NCI-H226 (cell line): ENCODE measurements around the gene NOTUM.
A peak's percentile ranks its signal among the peaks of the same experiment; 100 is the strongest.

Source experiments
- DNase-seq: peaks from one replicate; pipeline ENCODE4 v3.0.0-alpha.2; 2015

NOTUM gene

DNA sequence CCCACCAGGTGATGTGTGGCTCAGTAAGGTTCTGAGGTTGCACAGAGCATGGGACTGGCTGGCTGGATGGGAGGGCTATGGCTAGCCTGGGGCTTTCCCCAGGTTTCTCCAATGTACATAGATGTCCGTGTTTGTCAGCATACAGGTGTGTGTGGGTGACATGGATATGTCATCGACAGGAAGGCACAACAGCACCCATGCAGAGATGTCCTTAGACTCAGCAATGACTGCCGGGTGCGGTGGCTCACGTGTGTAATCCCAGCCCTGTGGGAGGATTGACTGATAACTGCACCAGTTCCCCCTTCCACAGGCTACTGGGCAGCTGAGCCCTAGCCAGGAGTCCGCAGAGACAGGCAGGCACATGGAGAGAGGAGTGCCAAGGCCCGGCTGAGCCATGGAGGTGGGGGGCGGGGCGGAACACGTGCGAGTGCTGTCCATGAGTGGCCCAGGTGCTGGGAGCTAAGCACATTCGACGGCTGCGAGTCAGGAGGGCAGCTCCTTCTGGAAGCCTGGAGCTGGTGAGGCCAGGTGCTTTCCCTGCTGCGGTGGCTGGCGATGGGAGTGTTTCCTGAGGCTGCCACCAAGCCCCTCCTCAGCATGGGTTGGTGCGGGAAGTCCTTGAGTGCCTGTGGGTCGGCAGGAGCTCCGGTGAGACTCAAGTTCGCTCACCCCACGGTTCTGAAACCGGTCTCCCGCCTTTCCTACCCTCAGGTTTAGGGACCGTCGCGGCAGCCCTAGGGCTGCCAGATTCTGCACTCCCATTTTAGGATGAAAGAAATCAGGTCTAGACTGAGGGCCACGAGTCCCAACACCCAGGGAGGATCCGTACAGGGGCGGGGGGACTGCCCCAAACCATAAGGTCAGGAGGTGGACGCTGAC, 15.6 kb upstream of the NOTUM start:
- DNase-seq: peak; percentile 38

GRCh38 chr17:81973432-81973831, 12.4 kb upstream of the NOTUM start:
- DNase-seq: no peak

- no peak for DNase-seq
These were observed 8.1 kb upstream of the NOTUM start for GRCh38 chr17:81968850-81969812.

GRCh38 chr17:81968396-81968745, 7.4 kb upstream of the NOTUM start:
- DNase-seq: no peak

DNA sequence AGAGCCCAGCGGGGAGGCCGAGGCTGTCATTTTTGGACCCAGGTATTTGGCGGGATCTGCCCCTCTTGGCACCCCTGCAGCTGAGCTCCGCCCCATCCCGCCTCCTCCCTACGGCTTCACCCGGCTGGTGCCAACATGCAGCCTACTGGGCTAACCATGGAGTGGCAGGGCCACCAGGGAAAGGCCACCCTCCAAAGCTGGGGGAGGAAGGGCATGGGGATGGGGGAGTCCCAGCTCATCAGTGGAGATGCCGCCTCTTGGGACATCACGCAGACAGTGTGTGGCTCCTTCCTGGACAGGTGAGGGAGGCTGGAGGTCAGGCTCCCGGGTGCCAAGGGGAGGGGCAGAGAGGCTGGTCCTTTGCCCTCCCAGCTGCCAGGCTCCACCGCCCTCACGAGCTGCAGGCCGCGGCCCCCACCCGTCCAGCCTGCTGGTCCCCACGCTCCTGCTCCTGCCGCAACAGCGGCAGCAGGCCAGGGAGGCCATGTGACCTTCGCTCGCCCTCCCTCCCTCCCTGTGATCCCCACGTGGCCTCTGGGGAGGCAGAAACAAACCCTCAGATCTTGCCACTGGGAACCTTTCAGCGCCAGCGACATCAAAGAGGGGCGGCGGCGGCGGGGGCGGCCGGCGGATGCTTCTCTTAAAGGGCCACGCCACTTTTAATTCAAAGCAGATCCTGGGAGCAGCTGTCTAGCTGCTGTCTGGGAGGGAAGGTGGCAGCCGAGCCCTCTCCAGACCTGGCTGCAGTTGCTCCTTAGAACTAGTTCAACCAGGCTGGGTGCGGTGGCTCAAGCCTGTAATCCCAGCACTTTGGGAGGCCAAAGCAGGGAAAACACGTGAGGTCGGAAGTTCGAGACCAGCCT, 6.8 kb upstream of the NOTUM start:
- no peak for DNase-seq

DNA sequence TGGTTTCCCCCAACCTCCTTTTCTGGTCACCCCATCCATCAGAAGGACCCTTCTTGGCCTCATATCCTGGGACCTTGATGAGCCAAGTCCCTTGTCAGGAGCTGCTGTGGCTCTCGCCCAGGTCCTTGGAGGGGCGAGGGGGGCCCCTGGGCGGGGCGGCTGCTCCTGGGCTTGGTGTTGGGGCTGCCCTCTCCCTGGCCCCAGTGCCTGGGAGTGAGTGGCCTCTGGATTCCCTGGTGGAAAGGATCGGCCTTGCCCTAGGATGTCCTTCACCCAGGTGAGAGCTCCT, 6.2 kb upstream of the NOTUM start:
- no peak for DNase-seq

DNA sequence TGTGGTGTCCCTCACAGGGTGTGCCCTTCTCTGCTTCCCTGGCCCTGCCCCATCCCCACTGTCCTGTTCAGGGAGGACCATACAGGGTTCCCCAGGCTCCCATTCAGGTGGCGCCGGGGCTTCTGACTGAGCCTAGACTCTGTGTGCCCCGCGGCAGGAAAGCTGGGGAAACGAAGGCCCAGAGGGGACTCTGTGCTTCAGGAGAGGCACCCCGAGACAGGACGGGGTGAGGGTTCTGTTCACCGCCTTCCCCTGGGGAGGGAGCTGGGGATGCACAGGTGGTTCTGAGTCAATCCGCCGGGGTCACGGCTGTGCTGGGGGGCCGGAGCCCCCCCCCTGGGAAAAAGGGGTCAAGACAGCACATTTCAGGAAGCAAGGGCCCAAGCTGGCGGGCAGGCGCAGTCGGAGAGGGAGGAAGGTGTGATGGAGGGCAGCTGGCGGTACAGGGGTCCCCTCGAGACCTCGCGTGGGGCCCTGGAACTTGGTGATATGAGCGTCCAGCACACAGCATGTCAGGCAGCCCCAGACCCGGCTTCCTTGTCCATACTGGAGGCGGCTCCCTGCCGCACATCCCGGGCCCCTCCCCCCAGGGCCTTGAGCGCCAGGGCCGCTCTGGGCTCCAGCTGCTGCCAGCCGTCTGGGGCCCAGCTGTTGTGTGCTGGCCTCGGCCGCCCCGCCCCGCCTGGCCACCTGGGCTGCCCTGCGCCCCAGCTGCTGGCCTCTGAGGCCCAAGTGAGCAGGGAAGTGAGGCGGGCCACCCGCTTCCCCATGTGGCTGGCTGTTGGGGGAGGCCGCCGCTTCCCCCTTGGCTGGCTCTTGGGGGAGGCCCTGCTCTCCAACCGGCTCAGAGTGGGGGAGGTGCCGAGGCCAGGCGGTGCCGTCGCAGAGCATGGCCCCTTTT, 5.6 kb upstream of the NOTUM start:
- DNase-seq: no peak

DNA sequence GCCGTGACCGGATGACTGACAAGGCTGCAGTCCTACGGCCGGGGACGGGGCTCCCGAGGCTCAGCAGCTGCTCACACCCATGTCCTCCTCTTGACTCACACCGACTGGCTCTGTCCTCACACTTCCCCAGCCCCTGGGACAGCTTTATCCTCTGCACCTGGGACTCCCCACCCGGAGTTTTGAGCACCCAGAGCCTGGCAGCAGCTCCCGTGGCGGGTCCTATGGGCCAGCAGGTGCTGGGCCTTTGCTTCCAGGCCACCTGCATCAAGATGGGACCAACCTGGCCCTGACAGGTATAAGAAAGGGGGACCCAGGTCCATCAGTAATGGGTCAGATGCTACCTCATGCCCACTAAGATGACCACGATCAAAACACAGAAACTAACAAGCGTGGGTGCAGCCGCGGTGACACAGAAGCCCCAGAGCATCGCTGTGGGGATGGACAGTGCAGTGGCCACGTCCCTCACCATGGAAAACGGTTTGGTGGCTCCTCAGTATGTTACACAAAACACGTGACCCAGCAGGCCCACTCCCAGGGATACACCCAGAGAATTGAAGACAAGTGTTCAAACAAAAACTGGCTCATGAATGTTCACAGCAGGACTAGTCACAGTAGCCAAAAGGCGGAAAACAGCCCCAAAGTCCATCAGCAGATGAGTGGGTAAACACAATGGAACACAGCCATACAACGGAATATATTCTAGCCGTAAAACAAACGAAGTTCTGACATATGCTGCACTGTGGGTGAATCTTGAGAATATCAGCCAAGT, 3.3 kb upstream of the NOTUM start:
- no peak for DNase-seq

- DNase-seq: no peak
These were observed 1.8 kb upstream of the NOTUM start for GRCh38 chr17:81962499-81963441.

DNA sequence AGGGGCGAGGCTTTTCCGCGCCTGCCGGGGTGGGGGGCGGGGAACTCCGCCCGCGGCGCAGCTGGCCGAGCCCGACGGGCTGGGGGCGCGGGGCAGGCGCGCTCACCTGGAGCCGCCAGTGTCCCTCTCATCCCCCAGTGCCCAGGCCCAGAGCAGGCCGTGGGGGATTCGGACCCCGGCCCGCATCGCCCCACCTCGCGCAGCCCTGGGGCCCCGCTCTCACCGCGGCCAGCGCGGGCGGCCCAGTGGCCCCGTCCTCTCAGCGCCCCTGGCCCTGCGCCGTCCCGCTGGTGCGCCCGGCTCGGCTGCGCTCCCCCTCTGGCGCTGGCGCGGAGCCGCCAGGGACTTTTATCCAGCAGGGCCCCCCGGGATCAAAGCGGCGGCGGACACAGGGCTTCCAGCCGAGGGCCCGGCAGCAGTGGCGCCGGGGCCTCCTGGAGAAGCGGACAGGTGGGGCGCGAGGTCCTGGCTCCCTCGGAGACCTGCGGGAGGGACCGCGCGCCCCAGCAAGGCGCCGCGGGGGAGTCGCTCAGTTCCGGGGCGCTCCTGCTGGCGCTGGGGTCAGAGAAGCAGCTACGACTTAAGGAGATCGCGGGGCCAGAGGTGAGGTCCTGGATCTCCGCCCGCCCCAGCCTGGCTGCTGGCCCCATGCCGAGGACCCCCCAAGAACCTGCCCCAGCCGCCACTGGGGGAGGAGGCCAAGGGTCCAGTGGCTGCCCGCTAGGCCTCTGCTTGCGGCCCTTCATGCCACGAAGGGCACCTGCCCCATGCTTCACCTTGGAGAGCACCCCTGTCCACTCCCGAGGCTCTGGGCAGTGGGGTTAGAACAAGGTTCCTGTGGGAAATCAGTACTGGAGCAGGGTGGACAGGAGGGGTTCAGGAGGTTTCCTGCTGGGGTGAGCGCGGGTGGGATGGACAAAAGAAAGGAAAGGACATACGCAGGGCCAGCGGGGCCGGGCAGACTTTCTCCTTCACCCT, 823 bp upstream of the NOTUM start:
- no peak for DNase-seq

DNA sequence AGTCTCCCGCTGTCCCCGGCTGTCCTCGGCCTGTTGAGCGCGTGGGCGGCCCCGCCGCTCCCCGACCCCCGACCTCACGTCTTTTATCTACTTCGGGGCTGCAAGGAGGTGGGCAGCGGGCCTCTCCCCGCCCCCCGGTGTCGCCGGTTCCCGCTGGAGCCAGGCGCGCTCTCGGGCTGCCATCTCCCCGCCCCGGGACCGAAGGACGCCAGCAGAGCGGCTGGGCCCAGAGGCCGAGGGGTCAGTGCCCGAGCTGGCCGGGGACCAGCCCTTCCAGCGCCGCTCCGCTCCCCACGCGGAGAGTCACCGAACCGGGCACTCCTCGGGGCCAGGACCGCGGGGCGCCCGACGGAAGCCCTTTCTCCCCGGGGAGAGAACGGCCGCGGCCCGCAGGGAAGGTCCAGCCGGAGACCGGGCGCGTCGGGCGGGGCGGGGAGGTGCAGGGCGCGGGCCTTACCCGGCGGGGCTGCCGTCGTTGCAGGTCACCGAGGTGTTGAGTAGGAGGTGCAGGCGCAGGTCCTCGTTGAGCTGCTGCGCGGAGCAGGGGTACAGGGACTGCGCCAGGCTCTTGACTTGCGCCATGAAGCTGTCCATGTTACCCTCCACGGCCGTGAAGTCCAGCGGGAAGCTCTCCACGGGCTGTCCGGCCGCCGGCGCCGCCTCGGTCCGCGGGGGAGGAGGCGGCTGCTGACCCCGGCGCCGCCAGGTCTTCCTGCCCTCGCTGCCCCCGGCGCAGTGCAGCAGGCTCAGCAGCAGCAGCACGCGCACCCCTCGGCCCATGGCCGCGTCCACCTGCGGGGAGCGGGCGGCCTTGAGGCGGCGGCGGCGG, 643 bp downstream of the NOTUM start:
- no peak for DNase-seq

DNA sequence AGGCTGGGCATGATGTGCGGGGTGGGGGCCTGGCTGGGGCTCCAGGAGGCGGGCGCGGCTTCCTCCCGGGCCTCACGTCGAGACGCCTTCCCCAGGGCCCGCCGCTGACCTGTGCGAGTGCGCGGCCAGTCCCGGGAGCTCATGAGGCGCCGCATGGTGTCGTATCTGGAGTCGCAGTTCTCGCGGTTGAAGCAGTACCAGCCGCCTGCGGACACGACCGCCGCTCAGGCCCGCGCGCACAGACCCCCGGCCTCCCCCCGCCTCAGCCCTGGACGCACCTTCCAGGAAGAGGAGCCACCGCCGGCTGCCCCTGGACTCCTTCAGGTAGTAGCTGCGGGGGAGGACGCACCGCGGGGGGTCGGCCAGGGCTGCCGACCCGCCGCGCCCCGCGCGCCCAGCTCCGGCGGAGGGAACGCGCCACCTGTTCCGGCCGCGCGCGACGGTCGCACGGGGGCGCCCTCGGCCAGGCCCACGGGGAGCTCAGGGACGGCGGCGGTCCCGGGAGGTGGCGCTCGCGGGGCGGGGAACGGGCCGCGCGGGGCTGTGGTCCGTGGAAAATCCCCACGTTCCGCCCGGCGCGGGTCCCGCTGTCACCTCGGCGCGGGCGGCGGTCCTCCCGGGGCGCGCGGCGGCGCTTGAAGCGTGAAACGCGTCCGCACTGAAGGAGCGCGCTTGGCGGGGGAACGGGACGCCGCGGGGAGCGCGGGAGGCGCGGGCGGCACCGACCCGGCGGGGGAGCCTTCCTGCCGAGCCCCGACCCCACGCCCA, 1.4 kb downstream of the NOTUM start:
- peak; percentile 47 for DNase-seq

- no peak for DNase-seq
These were observed 2.2 kb downstream of the NOTUM start for GRCh38 chr17:81958633-81959342.

DNA sequence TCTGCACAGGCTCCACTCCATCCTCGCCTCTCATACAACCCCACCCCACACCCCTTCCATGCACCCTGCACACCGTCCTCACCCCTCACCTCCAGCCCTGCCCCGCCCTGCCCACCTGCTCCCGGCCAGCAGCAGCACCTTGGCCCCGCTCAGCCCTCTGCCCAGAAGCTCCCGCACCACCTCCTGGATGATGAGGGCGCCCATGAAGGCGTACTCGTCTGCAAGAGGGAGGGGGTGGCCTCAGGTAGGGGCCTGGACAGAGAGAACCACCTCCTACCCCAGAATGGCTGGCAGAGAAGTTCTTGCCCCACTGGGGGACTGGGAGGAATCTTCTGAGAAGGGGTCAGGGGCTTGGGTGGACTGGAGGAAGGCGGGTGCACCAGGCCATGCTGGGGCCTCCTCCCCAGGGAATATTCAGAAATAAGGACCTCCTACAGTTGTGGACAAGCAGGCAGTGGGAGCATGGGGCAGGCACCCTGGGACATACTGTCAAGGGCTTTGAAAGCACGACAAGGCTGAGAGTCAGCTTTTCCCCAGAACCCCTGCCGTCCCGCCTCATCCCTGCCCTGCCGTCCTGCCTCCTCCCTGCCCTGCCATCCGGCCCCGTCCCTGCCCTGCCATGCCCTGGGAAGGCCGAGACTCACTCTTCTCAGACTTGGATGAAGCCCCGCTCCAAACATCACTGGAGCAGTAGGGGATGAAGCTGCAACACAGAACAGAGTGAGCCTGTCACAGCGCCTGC, 3.1 kb downstream of the NOTUM start:
- DNase-seq: no peak
